CD4-positive, CD25-positive, alpha-beta regulatory T cell (primary cell): Measurements from ENCODE around the gene GLI3. TPM values are rescaled to one million over a fixed set of nuclear protein-coding genes. Genes with fewer than 3 reads are reported as not detected.

Experiments
- ATAC-seq, 2 donors: fragments of 150-1000 bp; cut with Tn5 transposase; one replicate each; pipeline ENCODE4 v1.10.0; 2021; ENCODE audit warnings: low read depth in 2 of 2, moderate number of reproducible peaks in 2 of 2, moderate library complexity in 1 of 2
- DNase-seq, 3 donors: peaks; one replicate each; pipeline versions ENCODE4 v3.0.0 to v3.0.0-alpha.2; 2012 to 2022; ENCODE audit warnings: mixed read lengths in 1 of 3
- H3K27ac ChIP-seq: one replicate; pipeline ENCODE4 v1.7.0; 2013; ENCODE audit warnings: mild to moderate bottlenecking, low read length; ENCODE audit not compliant: insufficient read depth, poor library complexity, severe bottlenecking
- H3K27me3 ChIP-seq: one replicate; pipeline ENCODE4 v1.7.0; 2013; ENCODE audit warnings: low read length; ENCODE audit not compliant: control insufficient read depth, insufficient read depth
- H3K36me3 ChIP-seq: one replicate; pipeline ENCODE4 v1.7.0; 2013; ENCODE audit warnings: mild to moderate bottlenecking, low read length, moderate library complexity; ENCODE audit not compliant: control insufficient read depth, insufficient read depth
- H3K4me1 ChIP-seq: 2 replicates; pipeline ENCODE4 v1.7.0; 2013; ENCODE audit warnings: mild to moderate bottlenecking, low read length; ENCODE audit not compliant: insufficient read depth, control insufficient read depth, poor library complexity, severe bottlenecking
- H3K4me3 ChIP-seq: one replicate; pipeline ENCODE4 v1.7.0; 2013; ENCODE audit warnings: low read depth, mild to moderate bottlenecking, low read length, moderate library complexity
- H3K9me3 ChIP-seq, 2 experiments: 1 replicate in 1 of 2; 2 replicates in 1 of 2; pipeline ENCODE4 v1.7.0; 2013; ENCODE audit warnings: low read length in 2 of 2, mild to moderate bottlenecking in 1 of 2, moderate library complexity in 1 of 2; ENCODE audit not compliant: control insufficient read depth in 2 of 2
- H3K27ac Mint-ChIP-seq, 3 donors: one replicate each; pipeline ENCODE4 v1.8.0; 2020 to 2022; ENCODE audit warnings: mild to moderate bottlenecking in 3 of 3, mixed read lengths in 3 of 3, moderate library complexity in 2 of 3
- H3K27me3 Mint-ChIP-seq: one replicate; pipeline ENCODE4 v1.8.0; 2022; ENCODE audit warnings: mild to moderate bottlenecking, mixed read lengths
- H3K36me3 Mint-ChIP-seq: one replicate; pipeline ENCODE4 v1.8.0; 2020; ENCODE audit warnings: mixed read lengths
- H3K4me1 Mint-ChIP-seq, 4 donors: one replicate each; pipeline ENCODE4 v1.8.0; 2020 to 2022; ENCODE audit warnings: mixed read lengths in 4 of 4, mild to moderate bottlenecking in 1 of 4
- H3K4me3 Mint-ChIP-seq, 4 donors: one replicate each; pipeline ENCODE4 v1.8.0; 2020 to 2022; ENCODE audit warnings: mild to moderate bottlenecking in 4 of 4, mixed read lengths in 4 of 4, moderate library complexity in 3 of 4
- H3K9me3 Mint-ChIP-seq, 7 donors: one replicate each; pipeline ENCODE4 v1.8.0; 2020 to 2022; ENCODE audit warnings: mixed read lengths in 7 of 7, mild to moderate bottlenecking in 3 of 7, moderate library complexity in 2 of 7
- polyA plus RNA-seq, 4 donors: library from polyadenylated mRNA; unstranded; fragments of 300-500 nt; fragmentation: Illumina TruSeq; gene quantifications; one replicate each; pipeline ENCODE4 v1.2.3, GENCODE V29; 2021
- total RNA-seq: library from RNA; stranded (reverse); gene quantifications from one replicate; pipeline ENCODE4 v1.2.3, GENCODE V29; 2022

GLI3 gene
- total and polyA plus RNA-seq, 5 donors from 2014 or later: not detected

DNA sequence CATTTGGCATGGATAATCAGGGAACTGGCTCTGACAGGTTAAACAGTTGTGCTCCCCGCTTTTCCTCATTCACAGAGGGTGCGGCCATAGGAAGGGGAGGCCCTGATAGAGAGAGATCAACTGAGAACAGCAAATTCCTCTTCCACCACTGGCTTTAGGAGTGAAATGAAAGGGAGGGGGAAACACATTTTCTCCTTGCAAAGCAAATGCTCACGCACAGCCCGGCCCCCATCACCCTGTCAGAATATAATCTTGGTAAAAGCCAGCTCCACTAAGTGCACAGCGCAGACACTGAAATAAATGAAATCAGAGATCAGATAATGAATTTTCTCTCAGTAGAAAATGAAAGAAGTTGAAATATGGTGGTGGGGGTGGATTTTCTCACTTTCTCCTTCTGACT is 187.2 kb downstream of the GLI3 start:
- Histone ChIP-seq H3K27ac (no peak overlapping the region), H3K4me1 (no peaks in the 10 kb centered on the region), H3K27me3 (no peaks in the 10 kb centered on the region), H3K36me3 (no peaks in the 10 kb centered on the region), H3K9me3 (no peaks in the 10 kb centered on the region), H3K4me3 (no peak overlapping the region)
- Mint-ChIP-seq H3K27ac (no peak overlapping the region), H3K36me3 (no peaks in the 10 kb centered on the region), H3K4me3 (no peak overlapping the region), H3K27me3 (no peaks in the 10 kb centered on the region), H3K9me3 (peaks cover 0 to 2% (median 0%) of the 10 kb centered on the region in 7 donors), H3K4me1 (no peaks in the 10 kb centered on the region)
- no peak for DNase-seq
- no peak for ATAC-seq

DNA sequence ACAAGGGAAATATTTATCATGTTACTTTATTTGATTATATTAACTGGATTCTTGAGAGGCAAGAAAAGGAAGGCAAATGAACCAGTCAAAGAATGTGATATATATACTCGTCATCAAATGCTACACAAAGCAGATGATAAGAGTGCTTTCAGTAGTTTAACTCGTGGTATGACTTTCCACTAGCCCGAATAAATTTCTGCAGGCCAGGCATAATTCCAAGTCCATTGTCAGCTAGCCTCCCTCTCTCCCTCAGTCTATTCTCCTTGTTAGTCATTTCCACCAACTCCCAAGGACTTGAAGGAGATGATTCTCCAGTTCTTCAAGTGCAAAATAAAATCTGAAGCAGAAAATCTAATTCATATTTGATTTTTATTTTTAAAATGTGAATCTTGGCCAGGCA is 190.5 kb downstream of the GLI3 start:
- H3K9me3 Mint-ChIP-seq: peaks cover 0 to 2% (median 0%) of the 10 kb centered on the region in 7 donors
- H3K27me3 Mint-ChIP-seq: no peaks in the 10 kb centered on the region
- Histone ChIP-seq H3K27ac (no peak overlapping the region), H3K9me3 (no peaks in the 10 kb centered on the region), H3K4me1 (no peaks in the 10 kb centered on the region), H3K27me3 (no peaks in the 10 kb centered on the region), H3K4me3 (no peak overlapping the region), H3K36me3 (no peaks in the 10 kb centered on the region)
- DNase-seq (no peak), ATAC-seq (no peak)
- no peaks in the 10 kb centered on the region for H3K4me1 Mint-ChIP-seq
- no peak overlapping the region for H3K27ac Mint-ChIP-seq
- no peaks in the 10 kb centered on the region for H3K36me3 Mint-ChIP-seq
- H3K4me3 Mint-ChIP-seq: no peak overlapping the region

DNA sequence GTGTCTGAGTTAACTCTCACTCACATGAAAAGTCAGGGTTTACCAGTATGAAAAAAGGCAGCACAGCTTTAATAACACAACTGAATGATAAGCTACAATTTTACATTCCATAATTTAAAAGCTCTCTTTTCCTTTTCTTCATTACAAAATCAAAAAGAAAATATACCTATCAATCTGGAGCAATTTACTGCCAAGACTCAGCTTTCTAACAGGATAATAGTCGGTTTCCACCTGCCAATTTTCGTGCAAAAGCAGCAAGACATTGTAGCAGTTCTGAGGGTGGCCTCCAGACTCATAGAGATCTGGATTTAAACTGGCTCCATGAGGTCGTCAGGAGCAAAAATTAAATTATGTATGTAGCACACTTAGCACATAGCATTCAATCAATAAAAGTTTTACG is 191.0 kb downstream of the GLI3 start:
- Mint-ChIP-seq H3K4me1 (no peaks in the 10 kb centered on the region), H3K27ac (no peak overlapping the region), H3K36me3 (no peaks in the 10 kb centered on the region), H3K27me3 (no peaks in the 10 kb centered on the region), H3K4me3 (no peak overlapping the region), H3K9me3 (peaks cover 0 to 2% (median 0%) of the 10 kb centered on the region in 7 donors)
- H3K36me3 ChIP-seq: no peaks in the 10 kb centered on the region
- no peaks in the 10 kb centered on the region for H3K27me3 ChIP-seq
- no peaks in the 10 kb centered on the region for H3K9me3 ChIP-seq
- ATAC-seq: no peak
- DNase-seq: no peak
- no peaks in the 10 kb centered on the region for H3K4me1 ChIP-seq
- no peak overlapping the region for H3K4me3 ChIP-seq
- no peak overlapping the region for H3K27ac ChIP-seq

DNA sequence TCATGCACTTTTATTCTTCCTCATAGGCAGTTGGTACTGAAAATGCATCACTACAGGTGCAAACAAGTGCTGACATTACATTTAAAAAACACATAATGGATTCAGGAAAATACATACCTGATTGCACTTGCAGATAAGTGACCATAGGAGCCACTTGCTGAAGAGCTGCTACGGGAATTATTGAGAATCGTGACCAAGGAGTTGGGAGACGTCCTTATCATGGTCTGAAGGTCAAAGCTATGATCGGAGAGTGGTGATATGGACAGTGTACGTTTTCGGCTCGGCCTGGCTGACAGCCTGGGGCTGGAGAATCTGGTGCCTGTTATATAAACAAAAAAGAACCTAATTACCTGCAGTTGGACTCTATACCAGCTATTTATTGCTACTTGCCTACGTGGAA is 197.1 kb downstream of the GLI3 start:
- Mint-ChIP-seq H3K9me3 (no peaks in the 10 kb centered on the region), H3K4me1 (no peaks in the 10 kb centered on the region), H3K36me3 (no peaks in the 10 kb centered on the region), H3K27me3 (no peaks in the 10 kb centered on the region), H3K4me3 (no peak overlapping the region), H3K27ac (no peak overlapping the region)
- Histone ChIP-seq H3K27me3 (no peaks in the 10 kb centered on the region), H3K4me3 (no peak overlapping the region), H3K27ac (no peak overlapping the region), H3K36me3 (no peaks in the 10 kb centered on the region), H3K9me3 (no peaks in the 10 kb centered on the region), H3K4me1 (no peaks in the 10 kb centered on the region)
- ATAC-seq (no peak), DNase-seq (no peak)

DNA sequence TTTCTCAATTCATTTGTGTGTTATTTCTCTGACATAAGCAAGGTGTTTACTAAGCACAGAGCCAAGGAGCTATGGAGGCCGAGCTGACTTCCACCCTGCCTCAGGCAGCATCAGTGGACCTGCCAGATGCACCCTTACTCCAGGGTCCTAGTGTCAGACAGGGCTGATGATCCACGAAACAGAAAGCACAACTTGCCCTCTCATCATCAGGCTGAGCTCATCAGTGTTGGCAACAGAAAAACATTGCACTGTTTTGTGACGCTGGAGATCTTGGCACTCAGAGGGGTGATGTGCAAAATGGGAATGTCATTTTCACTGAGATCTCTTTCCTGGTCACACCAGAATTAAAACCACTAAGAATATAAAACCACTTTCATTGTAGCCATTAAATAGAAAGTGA is 201.8 kb downstream of the GLI3 start:
- Histone ChIP-seq H3K4me1 (no peaks in the 10 kb centered on the region), H3K27me3 (no peaks in the 10 kb centered on the region), H3K9me3 (no peaks in the 10 kb centered on the region), H3K27ac (no peak overlapping the region), H3K36me3 (no peaks in the 10 kb centered on the region), H3K4me3 (no peak overlapping the region)
- Mint-ChIP-seq H3K27me3 (no peaks in the 10 kb centered on the region), H3K4me3 (no peak overlapping the region), H3K27ac (no peak overlapping the region), H3K9me3 (no peaks in the 10 kb centered on the region), H3K4me1 (no peaks in the 10 kb centered on the region), H3K36me3 (no peaks in the 10 kb centered on the region)
- DNase-seq: no peak
- ATAC-seq: no peak

DNA sequence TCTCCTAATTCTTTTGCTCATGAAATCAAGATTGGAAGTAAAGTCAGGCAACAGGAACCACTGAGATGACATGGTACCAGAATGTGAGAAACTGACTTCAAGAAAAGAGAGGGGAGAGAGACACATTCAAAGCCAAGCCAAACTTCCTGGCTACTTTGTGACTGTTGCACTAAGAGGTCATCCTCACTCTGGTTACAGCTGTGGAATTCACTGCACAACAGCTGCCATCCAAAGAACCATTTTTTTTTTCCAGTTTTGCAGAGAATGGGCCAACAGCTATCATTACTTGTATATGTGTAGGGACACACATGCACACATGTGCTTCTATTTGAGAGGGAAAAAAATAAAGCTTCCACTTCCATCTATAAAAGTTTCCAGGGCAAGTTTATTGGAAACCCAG is 203.5 kb downstream of the GLI3 start:
- Mint-ChIP-seq H3K27ac (no peak overlapping the region), H3K9me3 (no peaks in the 10 kb centered on the region), H3K36me3 (no peaks in the 10 kb centered on the region), H3K4me1 (no peaks in the 10 kb centered on the region), H3K4me3 (no peak overlapping the region), H3K27me3 (no peaks in the 10 kb centered on the region)
- Histone ChIP-seq H3K27ac (no peak overlapping the region), H3K36me3 (no peaks in the 10 kb centered on the region), H3K27me3 (no peaks in the 10 kb centered on the region), H3K9me3 (no peaks in the 10 kb centered on the region), H3K4me3 (no peak overlapping the region), H3K4me1 (no peaks in the 10 kb centered on the region)
- DNase-seq (no peak), ATAC-seq (no peak)

DNA sequence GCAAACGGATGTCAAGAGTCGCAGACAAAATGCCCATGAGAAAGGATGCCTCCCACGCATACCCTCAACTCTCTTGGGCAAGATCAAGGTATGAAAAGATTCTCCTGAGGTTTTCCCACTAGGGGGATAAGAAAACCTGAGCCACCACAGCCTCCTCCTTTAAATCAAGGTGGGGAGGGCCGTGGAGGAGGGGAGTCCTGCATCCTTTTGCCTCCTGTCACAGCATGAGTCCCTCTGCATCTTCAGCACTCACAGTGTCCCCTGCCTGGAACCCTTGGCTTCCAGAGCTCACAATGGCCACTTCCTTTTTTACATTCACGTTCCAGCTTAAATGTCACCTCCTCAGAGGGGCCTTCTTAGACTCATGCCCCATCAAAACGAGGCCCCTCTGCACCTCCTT is 207.6 kb downstream of the GLI3 start:
- Mint-ChIP-seq H3K27me3 (no peaks in the 10 kb centered on the region), H3K4me1 (no peaks in the 10 kb centered on the region), H3K9me3 (no peaks in the 10 kb centered on the region), H3K27ac (no peak overlapping the region), H3K4me3 (no peak overlapping the region), H3K36me3 (no peaks in the 10 kb centered on the region)
- DNase-seq (no peak), ATAC-seq (no peak)
- no peaks in the 10 kb centered on the region for H3K9me3 ChIP-seq
- no peak overlapping the region for H3K4me3 ChIP-seq
- H3K27ac ChIP-seq: no peak overlapping the region
- no peaks in the 10 kb centered on the region for H3K36me3 ChIP-seq
- H3K4me1 ChIP-seq: no peaks in the 10 kb centered on the region
- no peaks in the 10 kb centered on the region for H3K27me3 ChIP-seq

DNA sequence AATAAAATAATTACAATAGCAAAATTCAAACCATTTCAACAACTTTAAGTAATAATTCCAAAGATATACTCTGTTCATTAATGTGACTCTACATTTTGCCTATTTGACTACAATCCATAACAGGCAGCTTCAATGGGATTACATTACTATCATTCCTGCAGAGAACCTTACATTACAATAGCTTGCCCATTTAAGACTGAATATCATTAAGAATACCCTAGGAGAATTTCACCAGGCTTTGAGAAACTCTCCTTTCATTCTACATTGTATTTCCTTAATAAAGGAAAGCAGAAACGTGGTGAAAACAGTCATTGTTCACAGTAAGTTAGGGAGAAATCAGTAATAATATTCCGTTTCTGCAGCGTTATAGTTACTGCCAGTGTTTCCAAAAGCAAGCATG is 209.5 kb downstream of the GLI3 start:
- Histone ChIP-seq H3K27ac (no peak overlapping the region), H3K4me1 (no peaks in the 10 kb centered on the region), H3K27me3 (no peaks in the 10 kb centered on the region), H3K4me3 (no peak overlapping the region), H3K9me3 (no peaks in the 10 kb centered on the region), H3K36me3 (no peaks in the 10 kb centered on the region)
- H3K36me3 Mint-ChIP-seq: no peaks in the 10 kb centered on the region
- DNase-seq (no peak), ATAC-seq (no peak)
- H3K9me3 Mint-ChIP-seq: no peaks in the 10 kb centered on the region
- no peaks in the 10 kb centered on the region for H3K4me1 Mint-ChIP-seq
- H3K27ac Mint-ChIP-seq: no peak overlapping the region
- no peaks in the 10 kb centered on the region for H3K27me3 Mint-ChIP-seq
- H3K4me3 Mint-ChIP-seq: no peak overlapping the region
